PC-3 (cell line): ENCODE measurements around the gene HTR1D. TPM values are rescaled to one million over a fixed set of nuclear protein-coding genes. Genes with fewer than 3 reads are reported as not detected.

Source experiments
- ATAC-seq: fragments of 200-7000 bp; cut with Tn5 transposase; 2 replicates; pipeline ENCODE4 v1.9.1; 2020; ENCODE audit warnings: mild to moderate bottlenecking, moderate library complexity
- BruUV-seq: library from RNA; stranded (reverse); fragments of 400-500 nt; replicated peaks from 2 replicates; lab custom pipeline; 2021; lab: Mats Ljungman, UMichigan
- CTCF ChIA-PET: fragments of 300-600 bp; sonication (Branson Sonifier 250); formaldehyde crosslinking; loops from one replicate; lab custom pipeline; 2022; ENCODE audit warnings: antibody characterized with exemption; lab: Charles Lee
- POLR2A ChIA-PET: fragments of 300-600 bp; sonication (Branson Sonifier 250); formaldehyde crosslinking; loops from one replicate; lab custom pipeline; 2022; ENCODE audit warnings: antibody characterized with exemption; ENCODE audit not compliant: unreplicated experiment; lab: Charles Lee
- DNase-seq: peaks from one replicate; pipeline ENCODE4 v3.0.0-alpha.2; 2015
- H2AFZ ChIP-seq: fragments of 300-600 bp; sonication (generic); 2 replicates; pipeline ENCODE4 v1.6.0; 2016; ENCODE audit warnings: antibody characterized with exemption, low read length
- H3F3A ChIP-seq: fragments of 300-600 bp; sonication (generic); one replicate; pipeline ENCODE4 v1.6.0; 2017; ENCODE audit warnings: antibody characterized with exemption, low read length, control low read depth, mild to moderate bottlenecking; ENCODE audit not compliant: unreplicated experiment
- H3K27ac ChIP-seq: fragments of 300-600 bp; sonication (generic); 2 replicates; pipeline ENCODE4 v1.5.1; 2016; ENCODE audit warnings: mild to moderate bottlenecking, low read length
- H3K27me3 ChIP-seq: fragments of 300-600 bp; sonication (generic); 2 replicates; pipeline ENCODE4 v1.6.1; 2016; ENCODE audit warnings: low read length, mixed read lengths
- H3K36me3 ChIP-seq: fragments of 300-600 bp; sonication (generic); 2 replicates; pipeline ENCODE4 v1.6.1; 2016; ENCODE audit warnings: low read depth, mixed run types, low read length, mixed read lengths
- H3K4me1 ChIP-seq: fragments of 300-600 bp; sonication (generic); 2 replicates; pipeline ENCODE4 v1.5.1; 2016; ENCODE audit warnings: low read length; ENCODE audit not compliant: insufficient read depth
- H3K4me2 ChIP-seq: fragments of 300-600 bp; sonication (generic); 2 replicates; pipeline ENCODE4 v1.6.0; 2016; ENCODE audit warnings: low read length
- H3K4me3 ChIP-seq: fragments of 300-600 bp; sonication (generic); 2 replicates; pipeline ENCODE4 v1.5.1; 2016; ENCODE audit warnings: mild to moderate bottlenecking, low read length, mixed read lengths
- H3K79me2 ChIP-seq: fragments of 300-600 bp; sonication (generic); 2 replicates; pipeline ENCODE4 v1.6.1; 2017; ENCODE audit warnings: low read length, mixed read lengths
- H3K9ac ChIP-seq: fragments of 300-600 bp; sonication (generic); 2 replicates; pipeline ENCODE4 v1.6.0; 2016; ENCODE audit warnings: mild to moderate bottlenecking, low read length
- H3K9me2 ChIP-seq: fragments of 300-600 bp; sonication (generic); replicated peaks from 2 replicates; pipeline ENCODE4 v1.6.1; 2016; ENCODE audit warnings: mixed run types, low read length, mixed read lengths
- H3K9me3 ChIP-seq: fragments of 300-600 bp; sonication (generic); 2 replicates; pipeline ENCODE4 v1.6.1; 2016; ENCODE audit warnings: low read length, mixed read lengths
- H4K20me1 ChIP-seq: fragments of 300-600 bp; sonication (generic); 2 replicates; pipeline ENCODE4 v1.6.1; 2016; ENCODE audit warnings: low read length, mixed read lengths
- EZH2 ChIP-seq: fragments of 300-600 bp; sonication (generic); IDR thresholded peaks from one replicate; pipeline ENCODE4 v1.6.1; 2017; ENCODE audit warnings: antibody characterized with exemption, mild to moderate bottlenecking, low read length; ENCODE audit not compliant: unreplicated experiment
- EZH2phosphoT487 ChIP-seq: fragments of 300-600 bp; sonication (generic); IDR thresholded peaks from 2 replicates; pipeline ENCODE4 v1.6.1; 2018; ENCODE audit warnings: mild to moderate bottlenecking, antibody characterized with exemption, low read length, borderline replicate concordance
- intact Hi-C: fragments of 100-400 bp; cut with micrococcal nuclease; formaldehyde crosslinking; loops from 2 replicates; pipeline ENCODE4 v1.9.0; 2023
- total RNA-seq: library from RNA; depleted of rRNA; stranded (reverse); fragments of >200 nt; gene quantifications from 2 replicates; pipeline ENCODE4 v1.2.3, GENCODE V29; 2014
- TF ChIP-seq, protein P1 (sequence below): fragments of 300-600 bp; sonication (generic); conservative IDR thresholded peaks from 2 replicates; pipeline ENCODE4 v1.5.1; 2017; ENCODE audit warnings: antibody characterized with exemption, low read depth, mild to moderate bottlenecking, low read length

Gene HTR1D
- total RNA-seq, 1 experiment from 2014 or later, result 1.3 TPM

DNA sequence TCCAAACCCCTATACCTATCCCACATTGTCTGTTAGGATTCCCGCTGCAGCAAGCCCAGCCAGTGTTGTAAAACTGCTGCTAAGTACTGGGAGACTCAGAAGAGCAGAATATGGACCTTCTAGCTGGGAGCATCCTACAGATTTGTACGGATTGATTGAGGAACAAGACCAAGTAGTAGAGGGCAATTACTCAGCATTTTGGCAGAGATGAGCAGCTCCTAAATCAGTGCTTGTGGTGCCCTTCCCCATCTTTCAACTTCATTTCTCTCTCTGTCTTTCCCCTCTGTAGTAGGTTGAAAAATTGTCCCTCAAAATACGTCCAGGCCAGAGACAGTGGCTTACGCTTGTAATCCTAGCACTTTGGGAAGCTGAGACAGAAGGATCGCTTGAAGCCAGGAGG, 37.3 kb upstream of the HTR1D start:
- no peak overlapping the region for H3K4me2 ChIP-seq
- no peaks in the 10 kb centered on the region for H4K20me1 ChIP-seq
- no peaks in the 10 kb centered on the region for H3K9me3 ChIP-seq
- H3K9me2 ChIP-seq, result no peaks in the 10 kb centered on the region
- DNase-seq, result no peak
- H3K27me3 ChIP-seq, result no peaks in the 10 kb centered on the region
- no peak for ATAC-seq
- no peaks in the 10 kb centered on the region for H3K36me3 ChIP-seq
- H3K9ac ChIP-seq, result no peak overlapping the region
- peaks cover 1% of the 10 kb centered on the region; the same call in 1 of the 2 replicates for H3K4me1 ChIP-seq
- CTCF ChIA-PET, result no interaction called here
- H3K79me2 ChIP-seq, result no peaks in the 10 kb centered on the region
- TF ChIP-seq EZH2 (no peak), EZH2phosphoT487 (no peak)
- TF ChIP-seq, protein P1, sequence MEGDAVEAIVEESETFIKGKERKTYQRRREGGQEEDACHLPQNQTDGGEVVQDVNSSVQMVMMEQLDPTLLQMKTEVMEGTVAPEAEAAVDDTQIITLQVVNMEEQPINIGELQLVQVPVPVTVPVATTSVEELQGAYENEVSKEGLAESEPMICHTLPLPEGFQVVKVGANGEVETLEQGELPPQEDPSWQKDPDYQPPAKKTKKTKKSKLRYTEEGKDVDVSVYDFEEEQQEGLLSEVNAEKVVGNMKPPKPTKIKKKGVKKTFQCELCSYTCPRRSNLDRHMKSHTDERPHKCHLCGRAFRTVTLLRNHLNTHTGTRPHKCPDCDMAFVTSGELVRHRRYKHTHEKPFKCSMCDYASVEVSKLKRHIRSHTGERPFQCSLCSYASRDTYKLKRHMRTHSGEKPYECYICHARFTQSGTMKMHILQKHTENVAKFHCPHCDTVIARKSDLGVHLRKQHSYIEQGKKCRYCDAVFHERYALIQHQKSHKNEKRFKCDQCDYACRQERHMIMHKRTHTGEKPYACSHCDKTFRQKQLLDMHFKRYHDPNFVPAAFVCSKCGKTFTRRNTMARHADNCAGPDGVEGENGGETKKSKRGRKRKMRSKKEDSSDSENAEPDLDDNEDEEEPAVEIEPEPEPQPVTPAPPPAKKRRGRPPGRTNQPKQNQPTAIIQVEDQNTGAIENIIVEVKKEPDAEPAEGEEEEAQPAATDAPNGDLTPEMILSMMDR, result no peak
- H3K27ac ChIP-seq, result no peak overlapping the region
- BruUV-seq, result no TSS peak
- POLR2A ChIA-PET, result no interaction called here
- no peak overlapping the region for H2AFZ ChIP-seq
- intact Hi-C loops, result no loop called here
- no peaks in the 10 kb centered on the region for H3F3A ChIP-seq
- H3K4me3 ChIP-seq, result no peak overlapping the region

- H3K27ac ChIP-seq, result no peak overlapping the region
- ATAC-seq, result no peak
- ChIA-PET POLR2A (interaction anchor here (0.6 kb wide), 1 partner anchor 49 kb away, joined by 8 read pairs; no protein-coding TSS in a partner anchor), CTCF (no interaction called here)
- H3K27me3 ChIP-seq, result no peaks in the 10 kb centered on the region
- no peak for TF ChIP-seq EZH2
- TF ChIP-seq, protein P1, result no peak
- no peak for TF ChIP-seq EZH2phosphoT487
- no TSS peak for BruUV-seq
- H3K79me2 ChIP-seq, result no peaks in the 10 kb centered on the region
- no peaks in the 10 kb centered on the region for H3K36me3 ChIP-seq
- no peak overlapping the region for H3K9ac ChIP-seq
- intact Hi-C loops, result no loop called here
- H3K9me2 ChIP-seq, result no peaks in the 10 kb centered on the region
- no peaks in the 10 kb centered on the region for H3F3A ChIP-seq
- no peaks in the 10 kb centered on the region for H3K9me3 ChIP-seq
- peaks cover 4% of the 10 kb centered on the region; the same call in 1 of the 2 replicates for H3K4me1 ChIP-seq
- no peaks in the 10 kb centered on the region for H4K20me1 ChIP-seq
- no peak for DNase-seq
- no peak overlapping the region for H3K4me2 ChIP-seq
- H2AFZ ChIP-seq, result no peak overlapping the region
- no peak overlapping the region for H3K4me3 ChIP-seq
Observed at GRCh38 chr1:23251812-23252211, 34.5 kb upstream of the HTR1D start.

DNA sequence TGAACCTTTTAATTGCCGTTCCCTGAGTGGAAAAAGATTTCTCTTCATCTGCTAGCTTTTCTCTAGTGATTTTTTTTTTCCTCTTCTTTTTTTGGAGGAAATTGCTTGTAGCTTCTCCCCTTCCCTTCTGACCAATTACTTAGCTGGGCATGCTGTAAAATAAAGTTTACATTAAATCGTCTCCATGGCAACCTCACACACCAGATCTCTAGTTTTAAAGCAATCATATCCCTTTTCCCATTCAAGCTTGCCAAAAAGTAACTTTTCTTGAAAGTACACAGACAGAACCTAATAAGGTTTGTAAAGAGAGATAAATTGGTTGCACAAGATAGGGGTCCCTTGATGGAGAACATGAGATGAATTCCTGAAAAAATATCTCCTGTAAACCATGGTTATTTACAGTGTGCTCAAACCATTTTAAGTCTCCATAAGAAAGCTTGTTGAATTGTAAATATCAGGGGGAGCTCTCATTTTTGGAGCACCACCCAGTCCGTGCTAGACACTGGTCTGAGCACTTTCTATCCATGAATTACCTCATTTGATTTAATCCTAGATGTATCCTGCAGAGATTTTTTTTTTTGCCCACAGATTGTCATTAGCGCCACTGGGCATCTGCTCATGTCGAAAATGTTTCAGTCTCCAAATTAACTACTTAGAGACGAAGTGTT, 32.6 kb upstream of the HTR1D start:
- Histone ChIP-seq H3K36me3 (no peaks in the 10 kb centered on the region), H3K27me3 (no peaks in the 10 kb centered on the region), H3K9me3 (no peaks in the 10 kb centered on the region), H3K4me1 (peaks cover 7% of the 10 kb centered on the region; the same call in 1 of the 2 replicates), H3F3A (no peaks in the 10 kb centered on the region), H3K4me2 (peak overlapping the region; percentile 37; the same call in 1 of the 2 replicates), H3K9ac (no peak overlapping the region), H3K9me2 (no peaks in the 10 kb centered on the region), H3K4me3 (no peak overlapping the region), H3K27ac (no peak overlapping the region), H3K79me2 (no peaks in the 10 kb centered on the region), H4K20me1 (no peaks in the 10 kb centered on the region), H2AFZ (peak overlapping the region; percentile 76)
- no TSS peak for BruUV-seq
- POLR2A ChIA-PET, result no interaction called here
- CTCF ChIA-PET, result interaction anchor here (0.5 kb wide), 2 partner anchors 70 to 305 kb away, joined by 6 to 11 read pairs; no protein-coding TSS in a partner anchor
- intact Hi-C loops, result no loop called here
- TF ChIP-seq EZH2 (no peak), EZH2phosphoT487 (no peak)
- ATAC-seq (peak; percentile 64), DNase-seq (peak; percentile 26)
